Measurements from ENCODE around the gene PLEKHG1. TPM values are rescaled to one million over a fixed set of nuclear protein-coding genes. Genes with fewer than 3 reads are reported as not detected.

The PLEKHG1 gene
- total and polyA plus RNA-seq, 7 donors, result 4.2 to 13.2 (median 9.4) TPM

DNA sequence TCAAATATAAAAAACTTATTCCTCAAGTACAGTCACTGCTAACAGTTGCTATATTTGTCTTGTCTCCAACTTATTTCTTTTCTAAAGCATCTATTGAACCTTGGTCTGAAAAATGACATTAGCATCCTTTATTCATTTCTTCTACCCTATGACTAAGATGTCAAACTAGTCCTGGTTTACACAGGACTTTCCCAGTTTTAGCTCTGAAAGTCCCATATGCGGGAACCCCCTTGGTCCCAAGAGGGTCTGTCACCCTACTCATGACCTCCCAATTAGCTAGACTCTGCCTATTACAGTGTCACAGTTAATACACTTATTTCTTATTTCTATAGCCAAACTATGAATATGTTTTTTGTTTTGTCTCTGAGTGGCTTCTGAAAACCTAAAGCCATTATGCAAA lies 37.1 kb downstream of the PLEKHG1 start:
- no peak for DNase-seq
- TF ChIP-seq, protein P1, sequence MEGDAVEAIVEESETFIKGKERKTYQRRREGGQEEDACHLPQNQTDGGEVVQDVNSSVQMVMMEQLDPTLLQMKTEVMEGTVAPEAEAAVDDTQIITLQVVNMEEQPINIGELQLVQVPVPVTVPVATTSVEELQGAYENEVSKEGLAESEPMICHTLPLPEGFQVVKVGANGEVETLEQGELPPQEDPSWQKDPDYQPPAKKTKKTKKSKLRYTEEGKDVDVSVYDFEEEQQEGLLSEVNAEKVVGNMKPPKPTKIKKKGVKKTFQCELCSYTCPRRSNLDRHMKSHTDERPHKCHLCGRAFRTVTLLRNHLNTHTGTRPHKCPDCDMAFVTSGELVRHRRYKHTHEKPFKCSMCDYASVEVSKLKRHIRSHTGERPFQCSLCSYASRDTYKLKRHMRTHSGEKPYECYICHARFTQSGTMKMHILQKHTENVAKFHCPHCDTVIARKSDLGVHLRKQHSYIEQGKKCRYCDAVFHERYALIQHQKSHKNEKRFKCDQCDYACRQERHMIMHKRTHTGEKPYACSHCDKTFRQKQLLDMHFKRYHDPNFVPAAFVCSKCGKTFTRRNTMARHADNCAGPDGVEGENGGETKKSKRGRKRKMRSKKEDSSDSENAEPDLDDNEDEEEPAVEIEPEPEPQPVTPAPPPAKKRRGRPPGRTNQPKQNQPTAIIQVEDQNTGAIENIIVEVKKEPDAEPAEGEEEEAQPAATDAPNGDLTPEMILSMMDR (IDR thresholded peaks at IDR 0.05), result no peak
- no peak for TF ChIP-seq POLR2AphosphoS5 (IDR thresholded peaks at IDR 0.05)
- no peak for TF ChIP-seq EP300 (IDR thresholded peaks at IDR 0.05)
- TF ChIP-seq POLR2A (IDR thresholded peaks at IDR 0.05), result no peak
- H3K27me3 ChIP-seq, result no peaks in the 10 kb centered on the region
- no peak overlapping the region for H3K27ac ChIP-seq
- no peaks in the 10 kb centered on the region for H3K9me3 ChIP-seq
- no peak overlapping the region for H3K4me3 ChIP-seq
- WGBS, 2 donors, result 76 to 88% methylated on average over 1 of the region's 1 CpG
- H3K4me1 ChIP-seq, result peaks cover 0 to 26% (median 7%) of the 10 kb centered on the region in 4 donors
- intact Hi-C loops (cut with DNase I), result no loop called here
- H3K36me3 ChIP-seq, result no peaks in the 10 kb centered on the region

DNA sequence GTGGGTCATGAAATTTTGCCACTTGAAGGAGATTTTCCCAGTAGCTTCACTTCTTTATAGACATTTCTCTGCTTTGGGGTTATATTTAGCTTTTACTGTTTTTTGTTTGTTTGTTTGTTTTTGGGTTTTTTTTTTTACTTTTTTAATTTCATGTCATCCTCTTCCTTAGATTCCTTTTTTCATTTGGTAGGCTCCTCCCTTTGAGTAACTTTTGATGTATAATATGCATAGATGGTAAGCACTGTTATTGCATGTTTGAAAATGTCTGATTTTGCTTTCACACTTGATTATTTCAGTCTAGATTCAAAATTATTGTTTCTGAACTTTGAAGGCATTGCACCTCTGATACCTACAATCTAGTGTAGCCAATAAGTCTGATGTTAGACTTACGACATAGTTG lies 37.6 kb downstream of the PLEKHG1 start:
- DNase-seq, result no peak
- H3K27ac ChIP-seq, result no peak overlapping the region
- H3K36me3 ChIP-seq, result no peaks in the 10 kb centered on the region
- no peak overlapping the region for H3K4me3 ChIP-seq
- H3K4me1 ChIP-seq, result peaks cover 0 to 26% (median 8%) of the 10 kb centered on the region in 4 donors
- intact Hi-C loops (cut with DNase I), result no loop called here
- no peaks in the 10 kb centered on the region for H3K27me3 ChIP-seq
- TF ChIP-seq EP300 (IDR thresholded peaks at IDR 0.05) (no peak), POLR2A (IDR thresholded peaks at IDR 0.05) (no peak), POLR2AphosphoS5 (IDR thresholded peaks at IDR 0.05) (no peak)
- TF ChIP-seq, protein P1 (IDR thresholded peaks at IDR 0.05), result no peak
- no peaks in the 10 kb centered on the region for H3K9me3 ChIP-seq
- 90 to 94% methylated on average over 1 of the region's 1 CpG for WGBS, 2 donors

DNA sequence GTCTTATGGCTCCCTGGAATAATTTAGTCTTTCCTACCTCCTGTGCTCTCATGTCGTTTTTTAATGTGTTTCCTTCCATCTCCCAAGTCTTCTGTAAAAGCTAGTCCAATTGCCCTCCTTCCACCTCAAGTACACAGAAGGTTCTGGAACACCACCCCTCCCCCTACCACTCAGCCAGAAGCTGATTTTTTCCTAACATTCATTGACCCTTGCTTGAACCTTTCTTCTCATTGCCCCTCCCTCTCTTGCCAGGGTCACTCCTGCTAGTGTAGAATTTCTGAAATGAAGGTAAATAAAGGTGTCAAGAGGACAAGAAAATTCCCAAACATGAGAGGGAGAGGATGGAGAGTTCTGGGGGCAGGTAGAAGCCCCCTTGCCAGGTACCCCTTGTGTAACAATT lies 38.6 kb downstream of the PLEKHG1 start:
- 76 to 88% methylated on average over 1 of the region's 1 CpG for WGBS, 2 donors
- peaks cover 0 to 27% (median 9%) of the 10 kb centered on the region in 4 donors for H3K4me1 ChIP-seq
- TF ChIP-seq POLR2A (IDR thresholded peaks at IDR 0.05) (no peak), POLR2AphosphoS5 (IDR thresholded peaks at IDR 0.05) (no peak), EP300 (IDR thresholded peaks at IDR 0.05) (no peak)
- TF ChIP-seq, protein P1 (IDR thresholded peaks at IDR 0.05), result no peak

DNA sequence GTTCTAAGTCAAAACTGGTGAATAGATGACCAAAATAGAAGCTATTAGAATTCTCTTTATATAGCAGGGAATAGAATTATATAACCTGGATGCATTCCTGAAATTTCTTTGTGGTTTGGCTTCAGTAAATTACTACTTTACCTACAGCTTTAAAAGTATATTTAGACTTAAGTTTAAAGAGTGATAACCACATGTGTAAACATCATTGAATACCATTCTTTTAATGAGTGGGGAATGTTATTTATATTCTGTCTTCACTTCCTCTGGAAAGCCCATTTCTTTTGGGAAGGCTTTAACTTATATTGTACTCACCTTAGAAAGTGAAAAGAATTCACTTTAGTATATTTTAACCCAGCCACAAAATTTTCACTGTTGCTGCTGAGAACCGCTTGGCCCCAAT lies 39.1 kb downstream of the PLEKHG1 start:
- Histone ChIP-seq H3K4me3 (no peak overlapping the region), H3K27me3 (no peaks in the 10 kb centered on the region), H3K27ac (peak overlapping the region in 1 of 4 donors; percentile 2), H3K4me1 (peaks cover 0 to 32% (median 9%) of the 10 kb centered on the region in 4 donors), H3K36me3 (no peaks in the 10 kb centered on the region), H3K9me3 (no peaks in the 10 kb centered on the region)
- 83 to 88% methylated on average over 1 of the region's 1 CpG for WGBS, 2 donors
- intact Hi-C loops (cut with DNase I), result no loop called here
- no peak for DNase-seq
- TF ChIP-seq EP300 (IDR thresholded peaks at IDR 0.05) (no peak), POLR2AphosphoS5 (IDR thresholded peaks at IDR 0.05) (no peak), POLR2A (IDR thresholded peaks at IDR 0.05) (no peak)
- TF ChIP-seq, protein P1 (IDR thresholded peaks at IDR 0.05), result no peak

More for the DNA sequence above, 38.6 kb downstream of the PLEKHG1 start:
- Histone ChIP-seq H3K27me3 (no peaks in the 10 kb centered on the region), H3K36me3 (no peaks in the 10 kb centered on the region), H3K9me3 (no peaks in the 10 kb centered on the region), H3K4me3 (no peak overlapping the region), H3K27ac (peak overlapping the region in 1 of 4 donors; percentile 2)
- intact Hi-C loops (cut with DNase I), result no loop called here
- no peak for DNase-seq

DNA sequence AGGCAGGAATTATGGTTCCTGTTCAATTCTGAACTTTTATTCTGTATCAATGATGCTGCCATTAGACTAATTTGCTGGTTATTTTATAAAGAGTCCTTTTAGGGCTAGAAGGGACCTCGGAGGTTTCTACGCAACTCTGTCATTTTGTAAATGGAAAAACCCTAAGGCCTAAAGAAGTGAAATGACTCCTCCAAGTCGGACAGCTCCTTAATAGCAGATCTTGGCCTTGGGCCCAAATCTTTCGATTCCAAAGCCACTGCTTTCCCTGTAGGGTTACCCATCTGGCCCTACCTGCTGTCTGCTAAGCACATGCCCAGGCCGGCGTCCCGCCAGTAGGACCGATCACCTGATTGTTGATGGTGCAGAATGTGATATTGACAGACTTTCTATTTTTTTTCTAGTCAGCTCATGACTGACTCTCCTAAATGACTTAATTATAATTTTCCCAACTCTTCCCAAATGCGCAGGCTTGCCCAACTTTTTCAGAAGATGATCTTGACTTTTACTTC lies 40.2 kb downstream of the PLEKHG1 start:
- 91 to 96% methylated on average over 9 of the region's 9 CpGs for WGBS, 2 donors

More for the DNA sequence above, 40.2 kb downstream of the PLEKHG1 start:
- Histone ChIP-seq H3K9me3 (no peaks in the 10 kb centered on the region), H3K36me3 (no peaks in the 10 kb centered on the region), H3K4me1 (peaks cover 0 to 32% (median 9%) of the 10 kb centered on the region in 4 donors), H3K4me3 (no peak overlapping the region), H3K27me3 (no peaks in the 10 kb centered on the region), H3K27ac (peak overlapping the region in 1 of 4 donors; percentile 8)
- intact Hi-C loops (cut with DNase I), result no loop called here
- DNase-seq, result no peak
- TF ChIP-seq POLR2AphosphoS5 (IDR thresholded peaks at IDR 0.05) (no peak), EP300 (IDR thresholded peaks at IDR 0.05) (no peak), POLR2A (IDR thresholded peaks at IDR 0.05) (no peak)
- TF ChIP-seq, protein P1 (IDR thresholded peaks at IDR 0.05), result no peak

All from sigmoid colon (tissue), 7 donors.